SK-N-SH (cell line): ENCODE measurements around the gene CLEC16A. TPM values are rescaled to one million over a fixed set of nuclear protein-coding genes. Genes with fewer than 3 reads are reported as not detected.

Source experiments
- CTCF ChIA-PET: fragments of 300-600, 350-600 bp; formaldehyde crosslinking; extraction: SDS; loops from one replicate; lab custom pipeline; 2021; lab: Yijun Ruan, JAX
- POLR2A ChIA-PET: fragments of 350-600 bp; sonication (Branson Sonifier 250); formaldehyde crosslinking; extraction: SDS; loops from one replicate; lab custom pipeline; 2020; ENCODE audit warnings: antibody characterized with exemption, inconsistent platforms; lab: Yijun Ruan, JAX
- DNase-seq: peaks from one replicate; pipeline ENCODE4 v3.0.0; 2012
- H2AFZ ChIP-seq: fragments of 200-600 bp; sonication (generic); 2 replicates; pipeline ENCODE4 v1.8.1; 2016; ENCODE audit warnings: antibody characterized with exemption, mild to moderate bottlenecking, low read depth
- H3F3A ChIP-seq: fragments of 200-600 bp; sonication (generic); replicated peaks from 2 replicates; pipeline ENCODE3; 2016; ENCODE audit warnings: antibody characterized with exemption, mild to moderate bottlenecking; ENCODE audit not compliant: insufficient read depth
- H3K27ac ChIP-seq, 2 experiments: fragments of 200-500 bp in 1 of 2; fragments of 200-600 bp in 1 of 2; sonication (Bioruptor generic) in 1 of 2; sonication (generic), shearing (Covaris generic) in 1 of 2; 2 replicates each; pipeline versions ENCODE4 v1.5.1 to v1.6.1; 2014 to 2016; ENCODE audit warnings: low read depth in 2 of 2, inconsistent platforms in 1 of 2, low read length in 1 of 2, mild to moderate bottlenecking in 1 of 2, mixed read lengths in 1 of 2
- H3K27me3 ChIP-seq: fragments of 200-600 bp; sonication (generic), shearing (Covaris generic); 2 replicates; pipeline ENCODE4 v1.6.1; 2016; ENCODE audit warnings: mixed run types; ENCODE audit not compliant: insufficient read depth
- H3K36me3 ChIP-seq, 2 experiments: fragments of 200-500 bp in 1 of 2; fragments of 200-600 bp in 1 of 2; sonication (Bioruptor generic) in 1 of 2; sonication (generic) in 1 of 2; replicated peaks in 1 of 2; 2 replicates each; pipeline versions ENCODE3 to v1.5.1; 2014 to 2016; ENCODE audit warnings: low read length in 1 of 2, mild to moderate bottlenecking in 1 of 2; ENCODE audit not compliant: insufficient read depth in 2 of 2, control insufficient read depth in 1 of 2
- H3K4me1 ChIP-seq, 2 experiments: fragments of 200-500 bp in 1 of 2; fragments of 200-600 bp in 1 of 2; sonication (Bioruptor generic) in 1 of 2; sonication (generic), shearing (Covaris generic) in 1 of 2; 2 replicates each; pipeline versions ENCODE4 v1.5.1 to v1.6.1; 2014 to 2016; ENCODE audit warnings: low read depth in 1 of 2, low read length in 1 of 2, mixed run types in 1 of 2; ENCODE audit not compliant: insufficient read depth in 2 of 2, control insufficient read depth in 1 of 2
- H3K4me2 ChIP-seq: fragments of 200-600 bp; sonication (generic), shearing (Covaris generic); 2 replicates; pipeline ENCODE4 v1.6.1; 2017; ENCODE audit warnings: mixed run types
- H3K4me3 ChIP-seq, 2 experiments: fragments of 200-500 bp in 1 of 2; fragments of 200-600 bp in 1 of 2; sonication (Bioruptor generic) in 1 of 2; sonication (generic), shearing (Covaris generic) in 1 of 2; 2 replicates each; pipeline versions ENCODE4 v1.5.1 to v1.8.1; 2014 to 2016; ENCODE audit warnings: low read depth in 2 of 2, inconsistent platforms in 1 of 2, low read length in 1 of 2, mild to moderate bottlenecking in 1 of 2, mixed read lengths in 1 of 2, moderate library complexity in 1 of 2
- H3K79me2 ChIP-seq: fragments of 200-600 bp; sonication (generic); 2 replicates; pipeline ENCODE4 v1.8.1; 2017; ENCODE audit warnings: mild to moderate bottlenecking; ENCODE audit not compliant: insufficient read depth
- H3K9ac ChIP-seq: fragments of 200-600 bp; sonication (generic); 2 replicates; pipeline ENCODE4 v1.6.1; 2017; ENCODE audit warnings: mixed run types
- H3K9me2 ChIP-seq: fragments of 200-600 bp; sonication (generic); 2 replicates; pipeline ENCODE4 v1.6.1; 2017; ENCODE audit warnings: mixed run types
- H3K9me3 ChIP-seq: fragments of 200-600 bp; sonication (generic); 2 replicates; pipeline ENCODE4 v1.6.1; 2017; ENCODE audit warnings: mixed run types, mild to moderate bottlenecking, moderate library complexity
- H4K20me1 ChIP-seq: fragments of 200-600 bp; sonication (generic); 2 replicates; pipeline ENCODE4 v1.6.1; 2017; ENCODE audit warnings: mild to moderate bottlenecking, mixed run types; ENCODE audit not compliant: insufficient read depth
- EZH2phosphoT487 ChIP-seq: fragments of 200-600 bp; sonication (generic); IDR thresholded peaks from 2 replicates; pipeline ENCODE4 v1.6.1; 2017; ENCODE audit warnings: low read depth, mixed run types, mild to moderate bottlenecking, antibody characterized with exemption, moderate library complexity, borderline replicate concordance
- FOXJ3 ChIP-seq: sonication (generic); formaldehyde crosslinking; IDR thresholded peaks from 2 replicates; pipeline ENCODE4 v1.5.1; 2020; ENCODE audit warnings: mild to moderate bottlenecking, missing genetic modification reagents
- FOXM1 ChIP-seq: IDR thresholded peaks from 2 replicates; pipeline ENCODE4 v1.4.0; 2012; ENCODE audit warnings: low read depth, mild to moderate bottlenecking
- NFIC ChIP-seq: IDR thresholded peaks from 2 replicates; pipeline ENCODE4 v1.4.0; 2012; ENCODE audit warnings: borderline replicate concordance
- NRF1 ChIP-seq: IDR thresholded peaks from 2 replicates; pipeline ENCODE4 v1.6.1; 2012; ENCODE audit warnings: low read depth, mild to moderate bottlenecking, low read length
- POLR2AphosphoS5 ChIP-seq: IDR thresholded peaks from 2 replicates; pipeline ENCODE4 v1.6.1; 2012; ENCODE audit warnings: low read depth, low read length
- RAD21 ChIP-seq: IDR thresholded peaks from 2 replicates; pipeline ENCODE4 v1.6.1; 2012; ENCODE audit warnings: mild to moderate bottlenecking, low read length
- RCOR1 ChIP-seq: fragments of 150-350 bp; IDR thresholded peaks from 2 replicates; pipeline ENCODE4 v1.6.1; 2017; ENCODE audit warnings: antibody characterized with exemption, low read length
- RFX5 ChIP-seq: IDR thresholded peaks from 2 replicates; pipeline ENCODE4 v1.6.1; 2012; ENCODE audit warnings: mild to moderate bottlenecking, improper control_type of control experiment, low read length
- RXRA ChIP-seq: IDR thresholded peaks from 2 replicates; pipeline ENCODE4 v1.4.0; 2012; ENCODE audit warnings: low read depth, mild to moderate bottlenecking, borderline replicate concordance
- SIN3A ChIP-seq: IDR thresholded peaks from 2 replicates; pipeline ENCODE4 v1.6.1; 2012; ENCODE audit warnings: low read depth, mild to moderate bottlenecking, low read length, moderate library complexity, borderline replicate concordance
- SMC3 ChIP-seq: IDR thresholded peaks from 2 replicates; pipeline ENCODE4 v1.6.1; 2012; ENCODE audit warnings: low read depth, low read length, improper control_type of control experiment
- TEAD4 ChIP-seq: IDR thresholded peaks from 2 replicates; pipeline ENCODE4 v1.4.0; 2012; ENCODE audit warnings: mild to moderate bottlenecking, borderline replicate concordance; ENCODE audit not compliant: insufficient read depth
- WGBS: methylation state at CpG from one replicate; pipeline ENCODE4 v1.1.6; 2017; ENCODE audit warnings: low lambda C conversion rate; 5-methylcytosine and 5-hydroxymethylcytosine counted together
- polyA plus RNA-seq, 3 experiments: library from polyadenylated mRNA; depleted of rRNA; stranded (reverse); fragments of >200 nt; gene quantifications; 2 replicates each; pipeline ENCODE4 v1.2.3, GENCODE V29; 2012
- TF ChIP-seq, protein P1 (sequence below): fragments of 200-600 bp; sonication (generic); IDR thresholded peaks from 2 replicates; pipeline ENCODE4 v1.6.1; 2017; ENCODE audit warnings: antibody characterized with exemption, mild to moderate bottlenecking, moderate library complexity
- TF ChIP-seq, protein P2 (sequence below): fragments of 150-350 bp; IDR thresholded peaks from 2 replicates; pipeline ENCODE4 v1.6.1; 2017; ENCODE audit warnings: antibody characterized with exemption, low read length, low read depth, borderline replicate concordance
- TF ChIP-seq, protein P3 (sequence below): fragments of 150-350 bp; IDR thresholded peaks from 2 replicates; pipeline ENCODE4 v1.6.1; 2016; ENCODE audit warnings: mild to moderate bottlenecking, low read depth, low read length
- TF ChIP-seq, protein P4 (sequence below): IDR thresholded peaks from 2 replicates; pipeline ENCODE4 v1.4.0; 2012; ENCODE audit warnings: low read depth, borderline replicate concordance

CLEC16A gene
- polyA plus RNA-seq, 1 of the 3 experiments (the other 2 are of a cell fraction) = 13.7 TPM

DNA sequence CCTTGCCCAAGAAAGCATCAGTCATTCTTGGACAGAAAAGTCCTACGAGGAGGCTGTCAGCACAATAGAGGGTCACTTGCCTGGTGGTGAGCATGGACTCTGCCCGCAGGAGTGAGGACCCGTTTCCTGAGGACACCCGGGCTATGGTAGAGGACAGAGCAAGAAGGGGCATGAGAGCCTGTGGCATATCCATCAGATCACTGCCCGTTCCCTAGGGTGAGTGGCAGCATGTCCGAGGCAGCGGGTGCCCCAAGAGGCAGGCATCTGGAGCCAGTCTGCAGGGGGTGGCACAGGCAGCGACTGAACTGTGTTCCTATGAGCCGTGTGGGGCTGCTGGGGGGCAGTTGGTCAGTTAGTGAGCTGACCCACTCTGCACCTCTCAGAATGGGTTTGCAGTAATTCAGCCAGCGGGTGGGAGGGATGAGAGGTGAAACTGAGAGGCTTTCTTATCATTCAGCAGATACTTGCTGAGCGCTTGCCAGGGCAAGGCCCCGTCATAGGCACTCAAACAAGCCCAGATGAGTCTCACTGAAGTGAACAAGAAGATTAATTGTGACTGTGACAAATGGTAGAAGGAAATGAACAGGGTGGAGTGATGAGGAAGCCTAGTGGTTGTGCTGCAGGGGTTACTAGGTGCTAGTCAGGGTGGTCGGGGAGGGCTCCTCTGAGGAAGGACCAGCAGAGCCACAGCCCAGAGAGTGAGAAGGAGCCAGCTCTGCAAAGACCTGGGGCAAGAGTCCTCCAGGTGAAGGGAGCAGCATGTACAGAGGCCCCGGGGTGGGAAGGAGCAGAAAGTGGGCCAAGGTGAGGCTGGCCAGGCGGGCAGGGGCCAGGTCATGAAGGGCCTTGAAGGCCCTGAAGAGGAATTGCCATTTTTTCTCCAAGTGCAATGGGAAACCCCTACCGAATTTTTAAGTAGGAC is 87.9 kb downstream of the CLEC16A start:
- H3K79me2 ChIP-seq = no peaks in the 10 kb centered on the region
- TF ChIP-seq POLR2AphosphoS5 = no peak
- no peak for TF ChIP-seq RCOR1
- no peak for TF ChIP-seq RAD21
- no peaks in the 10 kb centered on the region for H3K9me3 ChIP-seq
- DNase-seq = no peak
- POLR2A ChIA-PET = no interaction called here
- no peaks in the 10 kb centered on the region for H3K9me2 ChIP-seq
- 95% methylated on average over 16 of the region's 16 CpGs for WGBS
- no peak overlapping the region for H3K4me2 ChIP-seq
- no peaks in the 10 kb centered on the region for H4K20me1 ChIP-seq
- H3K27me3 ChIP-seq = no peaks in the 10 kb centered on the region
- no peaks in the 10 kb centered on the region; a peak in 1 of 4 replicates for H3K4me1 ChIP-seq
- CTCF ChIA-PET = no interaction called here
- H2AFZ ChIP-seq = no peak overlapping the region
- H3K4me3 ChIP-seq = no peak overlapping the region
- no peak overlapping the region for H3K27ac ChIP-seq
- H3F3A ChIP-seq = peaks cover 5% of the 10 kb centered on the region
- H3K36me3 ChIP-seq = peaks cover 27 to 34% of the 10 kb centered on the region in 2 experiments
- H3K9ac ChIP-seq = no peak overlapping the region

DNA sequence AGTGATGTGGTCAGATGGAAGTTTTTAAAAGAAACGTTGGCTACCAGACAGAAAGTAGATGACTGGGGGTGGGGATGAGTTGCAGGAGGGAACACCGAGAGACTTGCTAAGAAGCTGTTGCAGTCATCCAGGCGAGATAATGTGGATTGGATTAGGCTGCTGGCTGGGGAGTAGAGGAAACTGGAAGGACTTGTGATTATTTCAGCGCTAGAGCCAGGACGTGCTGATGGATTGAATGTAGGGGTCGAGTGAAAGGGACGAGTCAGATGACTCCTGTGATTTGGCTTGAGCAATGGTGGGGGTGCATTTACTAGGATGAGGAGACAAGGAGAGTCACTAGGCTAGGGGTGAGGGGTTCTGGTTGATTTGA is 88.5 kb downstream of the CLEC16A start:
- WGBS = 94% methylated on average over 7 of the region's 7 CpGs
- no peaks in the 10 kb centered on the region for H3K79me2 ChIP-seq
- TF ChIP-seq, protein P1, sequence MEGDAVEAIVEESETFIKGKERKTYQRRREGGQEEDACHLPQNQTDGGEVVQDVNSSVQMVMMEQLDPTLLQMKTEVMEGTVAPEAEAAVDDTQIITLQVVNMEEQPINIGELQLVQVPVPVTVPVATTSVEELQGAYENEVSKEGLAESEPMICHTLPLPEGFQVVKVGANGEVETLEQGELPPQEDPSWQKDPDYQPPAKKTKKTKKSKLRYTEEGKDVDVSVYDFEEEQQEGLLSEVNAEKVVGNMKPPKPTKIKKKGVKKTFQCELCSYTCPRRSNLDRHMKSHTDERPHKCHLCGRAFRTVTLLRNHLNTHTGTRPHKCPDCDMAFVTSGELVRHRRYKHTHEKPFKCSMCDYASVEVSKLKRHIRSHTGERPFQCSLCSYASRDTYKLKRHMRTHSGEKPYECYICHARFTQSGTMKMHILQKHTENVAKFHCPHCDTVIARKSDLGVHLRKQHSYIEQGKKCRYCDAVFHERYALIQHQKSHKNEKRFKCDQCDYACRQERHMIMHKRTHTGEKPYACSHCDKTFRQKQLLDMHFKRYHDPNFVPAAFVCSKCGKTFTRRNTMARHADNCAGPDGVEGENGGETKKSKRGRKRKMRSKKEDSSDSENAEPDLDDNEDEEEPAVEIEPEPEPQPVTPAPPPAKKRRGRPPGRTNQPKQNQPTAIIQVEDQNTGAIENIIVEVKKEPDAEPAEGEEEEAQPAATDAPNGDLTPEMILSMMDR = no peak
- no peak for TF ChIP-seq RXRA
- no peak for TF ChIP-seq NFIC
- TF ChIP-seq, protein P2, sequence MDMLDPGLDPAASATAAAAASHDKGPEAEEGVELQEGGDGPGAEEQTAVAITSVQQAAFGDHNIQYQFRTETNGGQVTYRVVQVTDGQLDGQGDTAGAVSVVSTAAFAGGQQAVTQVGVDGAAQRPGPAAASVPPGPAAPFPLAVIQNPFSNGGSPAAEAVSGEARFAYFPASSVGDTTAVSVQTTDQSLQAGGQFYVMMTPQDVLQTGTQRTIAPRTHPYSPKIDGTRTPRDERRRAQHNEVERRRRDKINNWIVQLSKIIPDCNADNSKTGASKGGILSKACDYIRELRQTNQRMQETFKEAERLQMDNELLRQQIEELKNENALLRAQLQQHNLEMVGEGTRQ = no peak
- no peak for TF ChIP-seq TEAD4
- TF ChIP-seq RFX5 = no peak
- TF ChIP-seq EZH2phosphoT487 = no peak
- no peak for TF ChIP-seq FOXJ3 (CRISPR knock-in tag)
- TF ChIP-seq, protein P3, sequence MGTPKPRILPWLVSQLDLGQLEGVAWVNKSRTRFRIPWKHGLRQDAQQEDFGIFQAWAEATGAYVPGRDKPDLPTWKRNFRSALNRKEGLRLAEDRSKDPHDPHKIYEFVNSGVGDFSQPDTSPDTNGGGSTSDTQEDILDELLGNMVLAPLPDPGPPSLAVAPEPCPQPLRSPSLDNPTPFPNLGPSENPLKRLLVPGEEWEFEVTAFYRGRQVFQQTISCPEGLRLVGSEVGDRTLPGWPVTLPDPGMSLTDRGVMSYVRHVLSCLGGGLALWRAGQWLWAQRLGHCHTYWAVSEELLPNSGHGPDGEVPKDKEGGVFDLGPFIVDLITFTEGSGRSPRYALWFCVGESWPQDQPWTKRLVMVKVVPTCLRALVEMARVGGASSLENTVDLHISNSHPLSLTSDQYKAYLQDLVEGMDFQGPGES = no peak
- TF ChIP-seq, protein P4, sequence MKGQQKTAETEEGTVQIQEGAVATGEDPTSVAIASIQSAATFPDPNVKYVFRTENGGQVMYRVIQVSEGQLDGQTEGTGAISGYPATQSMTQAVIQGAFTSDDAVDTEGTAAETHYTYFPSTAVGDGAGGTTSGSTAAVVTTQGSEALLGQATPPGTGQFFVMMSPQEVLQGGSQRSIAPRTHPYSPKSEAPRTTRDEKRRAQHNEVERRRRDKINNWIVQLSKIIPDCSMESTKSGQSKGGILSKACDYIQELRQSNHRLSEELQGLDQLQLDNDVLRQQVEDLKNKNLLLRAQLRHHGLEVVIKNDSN = no peak
- no peak for TF ChIP-seq NRF1
- no peak for TF ChIP-seq SMC3
- no peak for TF ChIP-seq POLR2AphosphoS5
- TF ChIP-seq SIN3A = no peak
- no peak for TF ChIP-seq FOXM1
- H3K27ac ChIP-seq = no peak overlapping the region
- POLR2A ChIA-PET = no interaction called here
- H3K4me2 ChIP-seq = no peak overlapping the region
- H3K9me2 ChIP-seq = no peaks in the 10 kb centered on the region
- no peak overlapping the region for H3K4me3 ChIP-seq
- no peak overlapping the region for H2AFZ ChIP-seq
- H3K4me1 ChIP-seq = no peaks in the 10 kb centered on the region; a peak in 1 of 4 replicates
- no peaks in the 10 kb centered on the region for H3K9me3 ChIP-seq
- H3K36me3 ChIP-seq = peaks cover 27 to 29% of the 10 kb centered on the region in 2 experiments
- no peaks in the 10 kb centered on the region for H4K20me1 ChIP-seq
- CTCF ChIA-PET = no interaction called here
- DNase-seq = no peak
- H3K9ac ChIP-seq = no peak overlapping the region
- H3K27me3 ChIP-seq = no peaks in the 10 kb centered on the region
- H3F3A ChIP-seq = peaks cover 5% of the 10 kb centered on the region
